HepG2 (cell line): ENCODE data around the gene SDK2. TPM values are rescaled to one million over a fixed set of nuclear protein-coding genes. Genes with fewer than 3 reads are reported as not detected.
A peak's percentile ranks its signal among the peaks of the same experiment; 100 is the strongest.

Experiments used
- FOXO4 ChIP-seq: sonication (generic); formaldehyde crosslinking; conservative IDR thresholded peaks from 2 replicates; pipeline ENCODE4 v1.8.1; 2023; ENCODE audit warnings: missing genetic modification reagents
- GATAD2A ChIP-seq: IDR thresholded peaks from 2 replicates; pipeline ENCODE4 v1.6.1; 2016
- HMGXB4 ChIP-seq, 2 experiments: sonication (generic) in 1 of 2; formaldehyde crosslinking in 1 of 2; IDR thresholded peaks; 2 replicates each; pipeline versions ENCODE4 v1.4.0 to v1.6.1; 2018 to 2020; ENCODE audit warnings: missing genetic modification reagents in 2 of 2, borderline replicate concordance in 1 of 2, low read depth in 1 of 2, mild to moderate bottlenecking in 1 of 2, missing biosample characterization in 1 of 2
- KAT8 ChIP-seq: IDR thresholded peaks from 2 replicates; pipeline ENCODE4 v1.6.1; 2016; ENCODE audit warnings: missing genetic modification reagents, missing compliant biosample characterization
- NR2F2 ChIP-seq: IDR thresholded peaks from 2 replicates; pipeline ENCODE4 v1.6.1; 2012; ENCODE audit warnings: low read depth, inconsistent platforms, borderline replicate concordance
- POLR2AphosphoS5 ChIP-seq: IDR thresholded peaks from 2 replicates; pipeline ENCODE4 v1.6.1; 2012; ENCODE audit warnings: low read depth, low read length
- RXRA ChIP-seq: sonication (generic); formaldehyde crosslinking; IDR thresholded peaks from 2 replicates; pipeline ENCODE4 v1.5.1; 2020; ENCODE audit warnings: missing genetic modification reagents
- SMARCC2 ChIP-seq: fragments of 450-650 bp; IDR thresholded peaks from 2 replicates; pipeline ENCODE4 v1.6.1; 2017; ENCODE audit warnings: antibody characterized with exemption, mild to moderate bottlenecking
- SNAPC5 ChIP-seq: sonication (generic); formaldehyde crosslinking; IDR thresholded peaks from 2 replicates; pipeline ENCODE4 v1.8.1; 2023; ENCODE audit warnings: mild to moderate bottlenecking, missing genetic modification reagents, borderline replicate concordance
- ZFP36L1 ChIP-seq: sonication (generic); formaldehyde crosslinking; IDR thresholded peaks from 2 replicates; pipeline ENCODE4 v1.8.0; 2022; ENCODE audit warnings: mild to moderate bottlenecking, missing genetic modification reagents, moderate library complexity
- ZGPAT ChIP-seq: IDR thresholded peaks from 2 replicates; pipeline ENCODE4 v1.6.1; 2016; ENCODE audit warnings: mild to moderate bottlenecking
- ZMYM2 ChIP-seq: sonication (generic); formaldehyde crosslinking; IDR thresholded peaks from 2 replicates; pipeline ENCODE4 v1.8.0; 2022; ENCODE audit warnings: mild to moderate bottlenecking, missing genetic modification reagents
- ZNF276 ChIP-seq: sonication (generic); formaldehyde crosslinking; IDR thresholded peaks from 2 replicates; pipeline ENCODE4 v1.4.0; 2020; ENCODE audit warnings: mild to moderate bottlenecking, low read depth, missing genetic modification reagents
- ZNF512B ChIP-seq: sonication (generic); formaldehyde crosslinking; IDR thresholded peaks from 2 replicates; pipeline ENCODE4 v1.5.1; 2020; ENCODE audit warnings: missing genetic modification reagents, mild to moderate bottlenecking, borderline replicate concordance
- ZNF615 ChIP-seq: sonication (generic); formaldehyde crosslinking; IDR thresholded peaks from 2 replicates; pipeline ENCODE4 v1.5.0; 2020; ENCODE audit warnings: mild to moderate bottlenecking, missing genetic modification reagents, borderline replicate concordance
- polyA plus RNA-seq, 8 experiments: library from polyadenylated mRNA; depleted of rRNA in 3 of 8; stranded (reverse) in 7 of 8; unstranded in 1 of 8; fragments of >200 nt; fragmentation: Illumina TruSeq in 4 of 8; extraction: Trizol in 4 of 8; gene quantifications; 2 replicates each; pipeline versions ENCODE4 v1.2.1 to v1.2.3, GENCODE V29; 2011 to 2016; ENCODE audit warnings: low read depth in 4 of 8, missing spikeins in 1 of 8, mixed read lengths in 1 of 8; ENCODE audit not compliant: insufficient read depth in 1 of 8
- total RNA-seq, 5 experiments: library from RNA; depleted of rRNA; stranded (reverse); fragments of >200 nt; fragmentation: Illumina TruSeq; extraction: Trizol; gene quantifications; 2 replicates each; pipeline ENCODE4 v1.2.3, GENCODE V29; 2016; ENCODE audit warnings: low read depth in 1 of 5
- TF ChIP-seq, protein P1 (sequence below): sonication (generic); formaldehyde crosslinking; IDR thresholded peaks from 2 replicates; pipeline ENCODE4 v1.9.0; 2022; ENCODE audit warnings: missing genetic modification reagents, mild to moderate bottlenecking, borderline replicate concordance

SDK2 gene
- total and polyA plus RNA-seq, 2 of the 13 experiments (the other 11 are each of a cell fraction or from before 2014, with no cell fraction given), result not detected

GRCh38 chr17:73359987-73360410 is 284.2 kb downstream of the SDK2 start (continued):
- TF ChIP-seq FOXO4 (CRISPR knock-in tag), result no peak
- TF ChIP-seq SNAPC5, result no peak
- TF ChIP-seq HMGXB4 (CRISPR knock-in tag; IDR thresholded peaks at IDR 0.05; ENCODE audit: borderline replicate concordance in 1 of 2, low read depth in 1 of 2), result 0 out of 4 replicates have a peak, but pooled peaks of 1 of the 2 experiments have one; percentile 45
- no peak for TF ChIP-seq POLR2AphosphoS5
- TF ChIP-seq NR2F2, result no peak
- 0 out of 2 replicates have a peak, but pooled peaks have one; percentile 21 for TF ChIP-seq RXRA (CRISPR knock-in tag)
- TF ChIP-seq KAT8 (CRISPR knock-in tag), result no peak
- no peak for TF ChIP-seq ZMYM2 (CRISPR knock-in tag)
- no peak for TF ChIP-seq ZNF512B
- TF ChIP-seq ZGPAT (CRISPR knock-in tag), result 0 out of 2 replicates have a peak, but pooled peaks have one; percentile 27
- TF ChIP-seq GATAD2A, result peak; percentile 28; the same call in 1 of the 2 replicates
- TF ChIP-seq, protein P1, sequence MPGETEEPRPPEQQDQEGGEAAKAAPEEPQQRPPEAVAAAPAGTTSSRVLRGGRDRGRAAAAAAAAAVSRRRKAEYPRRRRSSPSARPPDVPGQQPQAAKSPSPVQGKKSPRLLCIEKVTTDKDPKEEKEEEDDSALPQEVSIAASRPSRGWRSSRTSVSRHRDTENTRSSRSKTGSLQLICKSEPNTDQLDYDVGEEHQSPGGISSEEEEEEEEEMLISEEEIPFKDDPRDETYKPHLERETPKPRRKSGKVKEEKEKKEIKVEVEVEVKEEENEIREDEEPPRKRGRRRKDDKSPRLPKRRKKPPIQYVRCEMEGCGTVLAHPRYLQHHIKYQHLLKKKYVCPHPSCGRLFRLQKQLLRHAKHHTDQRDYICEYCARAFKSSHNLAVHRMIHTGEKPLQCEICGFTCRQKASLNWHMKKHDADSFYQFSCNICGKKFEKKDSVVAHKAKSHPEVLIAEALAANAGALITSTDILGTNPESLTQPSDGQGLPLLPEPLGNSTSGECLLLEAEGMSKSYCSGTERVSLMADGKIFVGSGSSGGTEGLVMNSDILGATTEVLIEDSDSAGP (CRISPR knock-in tag), result peak; percentile 48; the same call in 1 of the 2 replicates
- no peak for TF ChIP-seq ZFP36L1 (CRISPR knock-in tag)
- TF ChIP-seq ZNF615 (CRISPR knock-in tag), result 0 out of 2 replicates have a peak, but pooled peaks have one; percentile 56
- no peak for TF ChIP-seq ZNF276 (CRISPR knock-in tag)
- no peak for TF ChIP-seq SMARCC2
